ENCODE data around the gene IL12RB2.

GRCh38 chr1:67352211-67352610 lies 44.5 kb downstream of the IL12RB2 start:
- TF ChIP-seq CTCF (IDR thresholded peaks at IDR 0.05; ENCODE audit: low read depth, low read length) (no peak), POLR2A (IDR thresholded peaks at IDR 0.05; ENCODE audit: extremely low read depth, insufficient read length) (no peak)

All from NB4 (cell line).